BLaER1 (cell line): ENCODE measurements around the gene CTRB1.

Experiments
- H3K27ac ChIP-seq: shearing (Covaris generic); formaldehyde crosslinking; 2 replicates; pipeline ENCODE4 v1.8.1; 2022
- H3K27me3 ChIP-seq: shearing (Covaris generic); formaldehyde crosslinking; 2 replicates; pipeline ENCODE4 v1.8.1; 2022
- H3K36me3 ChIP-seq: shearing (Covaris generic); formaldehyde crosslinking; 2 replicates; pipeline ENCODE4 v1.8.1; 2022
- H3K4me1 ChIP-seq: shearing (Covaris generic); formaldehyde crosslinking; 2 replicates; pipeline ENCODE4 v1.8.1; 2022
- H3K4me2 ChIP-seq: shearing (Covaris generic); formaldehyde crosslinking; 2 replicates; pipeline ENCODE4 v1.8.1; 2022
- H3K4me3 ChIP-seq: shearing (Covaris generic); formaldehyde crosslinking; 2 replicates; pipeline ENCODE4 v1.8.1; 2022
- H3K9ac ChIP-seq: shearing (Covaris generic); formaldehyde crosslinking; 2 replicates; pipeline ENCODE4 v1.8.1; 2022
- H3K9me3 ChIP-seq: shearing (Covaris generic); formaldehyde crosslinking; 2 replicates; pipeline ENCODE4 v1.8.1; 2022
- H4K20me1 ChIP-seq: shearing (Covaris generic); formaldehyde crosslinking; 2 replicates; pipeline ENCODE4 v1.8.1; 2022
- Cebpa-rat ChIP-seq: shearing (Covaris generic); IDR thresholded peaks from 2 replicates; pipeline ENCODE4 v1.8.1; 2022

Gene CTRB1

DNA sequence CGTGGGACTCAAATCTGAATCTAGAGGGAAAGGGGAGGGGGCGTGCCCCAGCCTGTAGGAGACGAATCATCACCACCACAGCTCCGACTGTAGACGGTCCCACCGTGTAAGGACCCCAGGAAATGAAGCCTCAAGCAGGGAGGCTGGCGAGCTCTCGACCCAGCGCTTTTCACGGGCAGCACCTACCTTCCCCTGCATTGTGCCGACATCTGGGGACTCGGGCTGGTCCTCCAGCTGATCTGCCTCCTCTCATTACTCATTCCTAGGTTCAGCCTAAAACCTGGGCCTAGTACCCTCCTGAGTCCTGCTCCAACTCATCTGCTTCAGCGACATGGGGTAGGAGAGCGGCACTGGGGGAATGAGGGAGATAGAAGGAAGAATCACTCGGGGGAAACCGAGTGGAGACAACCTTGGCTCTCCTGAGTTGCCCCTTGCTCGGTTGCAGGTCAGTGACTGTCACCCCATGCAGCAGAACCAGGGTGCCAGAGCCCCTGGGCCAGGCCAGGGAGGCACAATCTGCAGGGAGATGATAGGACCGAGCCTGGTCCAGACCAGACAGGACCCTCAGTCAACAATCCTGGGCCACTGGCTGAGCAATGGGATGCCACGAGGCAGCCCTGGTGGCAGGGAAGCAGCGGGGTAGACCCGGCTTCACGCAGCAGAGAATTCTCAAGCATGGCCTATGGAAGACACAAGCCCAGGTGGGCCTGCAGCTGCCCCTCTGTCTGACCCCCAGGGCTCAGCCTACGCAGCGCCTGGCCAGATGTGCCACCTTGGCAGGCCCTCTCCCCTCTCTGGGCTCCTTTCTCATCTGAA is 33.5 kb downstream of the CTRB1 start:
- no peak overlapping the region for H3K4me3 ChIP-seq
- no peak overlapping the region for H3K27ac ChIP-seq
- H3K4me1 ChIP-seq: peaks cover 29% of the 10 kb centered on the region
- H3K36me3 ChIP-seq: no peaks in the 10 kb centered on the region
- no peak for TF ChIP-seq Cebpa-rat
- H3K27me3 ChIP-seq: peaks cover 70% of the 10 kb centered on the region
- no peaks in the 10 kb centered on the region for H3K9me3 ChIP-seq
- no peak overlapping the region for H3K9ac ChIP-seq
- H4K20me1 ChIP-seq: peaks cover 88% of the 10 kb centered on the region
- H3K4me2 ChIP-seq: no peak overlapping the region

DNA sequence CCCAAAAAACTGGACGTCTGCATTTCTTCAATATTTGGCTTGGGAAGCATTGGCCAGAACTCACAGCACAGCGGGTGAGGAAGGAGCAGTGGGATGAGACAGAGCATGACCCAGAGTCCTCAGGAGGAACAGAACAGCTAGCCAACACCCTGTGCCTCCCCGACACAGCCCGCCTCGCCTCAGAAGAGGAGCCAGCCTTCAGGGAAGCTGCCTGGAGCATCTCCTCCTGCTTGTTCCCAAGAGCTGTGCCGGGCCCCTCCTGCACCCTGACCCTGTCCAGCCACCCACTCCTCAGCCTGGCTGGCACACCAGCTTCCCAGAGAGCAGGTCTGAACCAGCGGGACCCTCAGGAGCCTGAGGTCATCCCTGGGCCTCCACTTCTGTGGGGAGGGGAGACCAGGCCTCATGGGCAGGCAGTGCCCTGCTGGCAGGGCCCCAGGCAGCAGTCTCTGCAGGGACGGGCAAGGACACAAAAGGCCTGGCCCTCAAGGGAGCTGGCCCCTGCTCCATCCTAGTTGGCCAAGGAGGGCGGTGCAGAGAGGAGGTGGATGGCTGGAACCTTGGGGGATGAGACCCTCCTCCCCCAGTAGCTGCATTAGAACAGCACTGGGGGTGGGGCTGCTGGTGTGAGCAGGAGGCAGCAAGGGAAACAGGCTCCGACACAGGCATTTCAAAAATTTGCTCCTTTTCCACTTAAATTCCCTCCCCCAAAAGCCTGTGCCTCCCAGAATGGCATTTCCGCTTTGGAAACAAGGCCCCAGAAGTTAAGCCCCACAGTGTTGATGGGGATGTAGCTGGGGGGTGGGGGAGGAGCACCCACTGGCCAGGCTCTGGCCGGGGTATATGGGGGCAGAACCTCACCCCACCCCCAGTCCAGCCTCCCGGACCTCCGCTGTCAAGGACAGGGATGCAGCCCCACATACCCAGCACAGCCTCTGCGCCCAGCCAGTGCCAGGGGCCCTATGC is 34.4 kb downstream of the CTRB1 start:
- Histone ChIP-seq H3K9ac (no peak overlapping the region), H3K27ac (no peak overlapping the region), H3K4me1 (peaks cover 22% of the 10 kb centered on the region), H4K20me1 (peaks cover 84% of the 10 kb centered on the region), H3K36me3 (no peaks in the 10 kb centered on the region), H3K4me2 (no peak overlapping the region), H3K9me3 (no peaks in the 10 kb centered on the region), H3K27me3 (peaks cover 60% of the 10 kb centered on the region), H3K4me3 (no peak overlapping the region)
- no peak for TF ChIP-seq Cebpa-rat

DNA sequence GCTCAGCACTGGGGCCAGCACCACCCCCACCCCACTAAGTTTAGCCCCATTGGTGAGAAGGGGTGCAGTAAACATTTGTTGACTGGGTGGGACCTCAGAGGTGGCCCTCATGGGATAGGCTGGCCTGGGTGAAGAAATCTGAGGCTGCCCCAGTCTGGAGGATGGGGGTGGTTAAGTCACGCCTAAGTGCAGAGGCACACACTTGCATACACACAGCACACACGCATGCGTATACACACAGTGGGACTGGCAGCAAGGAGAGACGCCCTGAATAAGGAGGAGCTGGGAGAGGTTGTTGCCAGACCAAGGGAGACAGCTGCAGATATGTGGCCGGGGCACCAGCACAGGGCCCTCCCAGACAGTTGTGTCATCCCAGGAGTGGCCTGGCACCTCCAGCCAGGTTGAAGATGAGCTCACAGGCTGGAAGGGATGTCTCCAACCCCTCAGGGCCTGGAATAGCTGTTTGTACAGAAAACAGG is 35.6 kb downstream of the CTRB1 start:
- no peaks in the 10 kb centered on the region for H3K9me3 ChIP-seq
- H3K4me1 ChIP-seq: peaks cover 18% of the 10 kb centered on the region
- H3K4me3 ChIP-seq: no peak overlapping the region
- H3K4me2 ChIP-seq: no peak overlapping the region
- no peak overlapping the region for H3K27ac ChIP-seq
- TF ChIP-seq Cebpa-rat: no peak
- H3K27me3 ChIP-seq: peaks cover 48% of the 10 kb centered on the region
- H3K36me3 ChIP-seq: no peaks in the 10 kb centered on the region
- no peak overlapping the region for H3K9ac ChIP-seq
- peaks cover 83% of the 10 kb centered on the region for H4K20me1 ChIP-seq

GRCh38 chr16:75256059-75256571 is 37.3 kb downstream of the CTRB1 start:
- Histone ChIP-seq H3K4me2 (no peak overlapping the region), H3K4me3 (no peak overlapping the region), H3K36me3 (no peaks in the 10 kb centered on the region), H4K20me1 (peaks cover 68% of the 10 kb centered on the region), H3K27ac (no peak overlapping the region), H3K4me1 (peaks cover 8% of the 10 kb centered on the region), H3K27me3 (peaks cover 34% of the 10 kb centered on the region), H3K9me3 (no peaks in the 10 kb centered on the region), H3K9ac (no peak overlapping the region)
- TF ChIP-seq Cebpa-rat: no peak

- peaks cover 70% of the 10 kb centered on the region for H4K20me1 ChIP-seq
- peaks cover 28% of the 10 kb centered on the region for H3K27me3 ChIP-seq
- no peak overlapping the region for H3K27ac ChIP-seq
- H3K9me3 ChIP-seq: no peaks in the 10 kb centered on the region
- H3K4me1 ChIP-seq: peaks cover 5% of the 10 kb centered on the region; the same call in 1 of the 2 replicates
- H3K36me3 ChIP-seq: no peaks in the 10 kb centered on the region
- H3K4me3 ChIP-seq: no peak overlapping the region
- H3K9ac ChIP-seq: no peak overlapping the region
- no peak for TF ChIP-seq Cebpa-rat
- H3K4me2 ChIP-seq: no peak overlapping the region
These were observed 38.0 kb downstream of the CTRB1 start for GRCh38 chr16:75256696-75257343.

DNA sequence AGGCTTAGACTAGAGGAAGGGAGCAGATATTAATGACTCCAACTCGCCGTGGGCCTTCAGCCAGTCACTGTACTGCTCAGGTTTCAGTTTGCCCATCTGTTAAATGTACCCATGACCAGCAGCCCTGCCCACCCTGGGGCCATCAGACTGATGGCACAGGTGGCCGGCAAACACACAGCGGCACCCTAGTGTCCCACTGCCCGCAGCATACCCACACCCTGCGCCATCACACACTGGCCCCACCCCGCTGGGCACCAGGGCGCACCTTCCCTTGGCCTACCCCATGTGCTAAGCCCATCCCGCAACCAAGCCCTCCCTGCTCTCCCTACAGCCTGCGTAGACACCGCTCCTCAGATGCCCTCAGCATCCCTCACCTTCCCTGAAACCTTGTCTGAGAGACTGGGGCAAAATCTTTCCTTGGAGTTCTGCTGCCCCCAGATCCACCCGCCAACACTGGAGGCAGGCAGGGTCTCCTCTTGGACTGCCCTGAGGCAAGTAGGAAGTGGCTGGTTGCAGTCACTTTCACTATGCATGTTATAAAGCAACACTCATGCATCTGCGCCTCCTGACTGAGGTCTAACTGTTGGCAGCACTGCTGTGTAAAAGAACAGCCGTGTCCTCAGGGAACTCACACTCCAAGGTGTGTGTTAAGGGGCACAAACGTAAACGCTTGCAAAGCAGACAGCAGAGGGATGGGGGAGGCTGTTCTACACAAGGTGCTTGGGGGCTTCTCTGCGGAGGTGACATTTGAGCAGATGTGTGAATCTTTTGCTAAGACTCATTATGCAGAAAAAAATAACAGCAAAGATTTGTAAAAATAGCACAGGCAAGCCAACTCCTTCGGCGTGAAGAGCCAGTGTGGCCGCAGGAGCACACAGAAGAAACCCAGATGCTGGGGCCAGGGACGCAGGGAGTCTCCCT is 39.4 kb downstream of the CTRB1 start:
- H3K9me3 ChIP-seq: no peaks in the 10 kb centered on the region
- peaks cover 28% of the 10 kb centered on the region for H3K27me3 ChIP-seq
- no peak overlapping the region for H3K4me3 ChIP-seq
- no peak overlapping the region for H3K4me2 ChIP-seq
- H3K27ac ChIP-seq: no peak overlapping the region
- H3K4me1 ChIP-seq: peaks cover 5% of the 10 kb centered on the region; the same call in 1 of the 2 replicates
- no peak overlapping the region for H3K9ac ChIP-seq
- no peak for TF ChIP-seq Cebpa-rat
- H3K36me3 ChIP-seq: no peaks in the 10 kb centered on the region
- H4K20me1 ChIP-seq: peaks cover 68% of the 10 kb centered on the region

DNA sequence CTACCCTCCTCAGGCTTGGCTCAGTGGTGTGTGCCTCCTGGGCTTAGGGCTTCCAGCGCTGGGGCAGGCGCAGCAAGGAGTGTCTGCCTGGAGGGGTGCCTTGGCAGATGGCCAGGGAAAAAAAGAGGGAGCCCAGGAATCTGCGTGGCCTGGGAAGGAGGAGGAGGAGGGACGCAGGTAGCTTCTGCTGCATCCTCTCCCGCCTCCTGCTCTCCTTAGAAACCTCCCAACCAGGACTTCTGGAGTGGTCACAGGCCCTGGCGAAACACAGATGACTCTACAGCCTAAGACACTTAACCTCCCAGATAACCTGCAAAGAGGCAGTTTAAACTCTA is 40.0 kb downstream of the CTRB1 start:
- no peak overlapping the region for H3K9ac ChIP-seq
- no peak overlapping the region for H3K27ac ChIP-seq
- no peaks in the 10 kb centered on the region for H3K9me3 ChIP-seq
- H3K36me3 ChIP-seq: no peaks in the 10 kb centered on the region
- H3K4me2 ChIP-seq: no peak overlapping the region
- no peak overlapping the region for H3K4me3 ChIP-seq
- peaks cover 28% of the 10 kb centered on the region for H3K27me3 ChIP-seq
- peaks cover 68% of the 10 kb centered on the region for H4K20me1 ChIP-seq
- peaks cover 8% of the 10 kb centered on the region; the same call in 1 of the 2 replicates for H3K4me1 ChIP-seq
- no peak for TF ChIP-seq Cebpa-rat

GRCh38 chr16:75260851-75261589 is 42.2 kb downstream of the CTRB1 start:
- H3K4me2 ChIP-seq: no peak overlapping the region
- peaks cover 46% of the 10 kb centered on the region for H3K27me3 ChIP-seq
- H3K27ac ChIP-seq: no peak overlapping the region
- H3K36me3 ChIP-seq: no peaks in the 10 kb centered on the region
- TF ChIP-seq Cebpa-rat: no peak
- H3K9me3 ChIP-seq: no peaks in the 10 kb centered on the region
- no peak overlapping the region for H3K9ac ChIP-seq
- no peak overlapping the region for H3K4me3 ChIP-seq
- peaks cover 25% of the 10 kb centered on the region for H3K4me1 ChIP-seq
- H4K20me1 ChIP-seq: peaks cover 75% of the 10 kb centered on the region
